Mucosa of descending colon (tissue), 3 donors: Measurements from ENCODE around the gene SYNE3. TPM values are rescaled to one million over a fixed set of nuclear protein-coding genes. Genes with fewer than 3 reads are reported as not detected.
"Not testable (repeated sequence)": the region's sequence is repeated elsewhere in the genome, so short reads cannot be mapped to it uniquely, and the experiment has no call there.

Experiments used
- ATAC-seq: fragments of 200-7000 bp; cut with Tn5 transposase; one replicate; pipeline ENCODE4 v1.9.1; 2020; ENCODE audit warnings: mild to moderate bottlenecking, moderate library complexity
- DNase-seq, 3 donors: peaks; one replicate each; pipeline ENCODE4 v3.0.0-alpha.2; 2020
- H3K36me3 ChIP-seq: fragments of 200-600 bp; one replicate; pipeline ENCODE4 v1.8.0; 2021; ENCODE audit warnings: low read depth, mild to moderate bottlenecking
- H3K4me1 ChIP-seq: fragments of 200-600 bp; one replicate; pipeline ENCODE4 v1.8.0; 2021; ENCODE audit warnings: low read depth, mild to moderate bottlenecking
- H3K4me3 ChIP-seq: fragments of 200-600 bp; one replicate; pipeline ENCODE4 v1.8.0; 2021; ENCODE audit warnings: mild to moderate bottlenecking
- H3K9me3 ChIP-seq: fragments of 200-600 bp; one replicate; pipeline ENCODE4 v1.8.0; 2021; ENCODE audit warnings: mild to moderate bottlenecking
- intact Hi-C, 2 donors: fragments of 100-400 bp; cut with DNase I in 1 of 2; cut with micrococcal nuclease in 1 of 2; formaldehyde crosslinking; loops; one replicate each; pipeline versions ENCODE4 v1.11.0 to v1.11.1; 2022; cut with DNase I, micrococcal nuclease
- total RNA-seq, 3 donors: library from RNA; stranded (reverse); fragmentation: NEBNext Ultra II Directional in 2 of 3; extraction: Animal tissue kit (Norgen Biotek cat#: 25700) in 2 of 3; gene quantifications; one replicate each; pipeline versions ENCODE4 v1.2.1 to v1.2.4, GENCODE V29; 2021 to 2023
- TF ChIP-seq, protein P1 (sequence below): fragments of 200-600 bp; IDR thresholded peaks from one replicate; pipeline ENCODE4 v1.8.0; 2022; ENCODE audit warnings: antibody characterized with exemption, mild to moderate bottlenecking
- donor health status: DM: no; HTN: no; CAD: no; lungs with moderate emphysema.
- donor health status: DM: no; HTN: no; CAD: no.
- donor health status: DM: no; HTN: yes; CAD: no.

SYNE3 gene
- total RNA-seq, 3 donors from 2014 or later: 13.8 to 16.4 (median 13.9) TPM

GRCh38 chr14:95515080-95515489, 1.4 kb downstream of the SYNE3 start:
- DNase-seq (peak in 2 of 3 donors; percentile 58 to 74), ATAC-seq (no peak)
- Histone ChIP-seq H3K9me3 (no peaks in the 10 kb centered on the region), H3K4me3 (no peak overlapping the region), H3K4me1 (peaks cover 30% of the 10 kb centered on the region), H3K36me3 (no peaks in the 10 kb centered on the region)
- TF ChIP-seq, protein P1, sequence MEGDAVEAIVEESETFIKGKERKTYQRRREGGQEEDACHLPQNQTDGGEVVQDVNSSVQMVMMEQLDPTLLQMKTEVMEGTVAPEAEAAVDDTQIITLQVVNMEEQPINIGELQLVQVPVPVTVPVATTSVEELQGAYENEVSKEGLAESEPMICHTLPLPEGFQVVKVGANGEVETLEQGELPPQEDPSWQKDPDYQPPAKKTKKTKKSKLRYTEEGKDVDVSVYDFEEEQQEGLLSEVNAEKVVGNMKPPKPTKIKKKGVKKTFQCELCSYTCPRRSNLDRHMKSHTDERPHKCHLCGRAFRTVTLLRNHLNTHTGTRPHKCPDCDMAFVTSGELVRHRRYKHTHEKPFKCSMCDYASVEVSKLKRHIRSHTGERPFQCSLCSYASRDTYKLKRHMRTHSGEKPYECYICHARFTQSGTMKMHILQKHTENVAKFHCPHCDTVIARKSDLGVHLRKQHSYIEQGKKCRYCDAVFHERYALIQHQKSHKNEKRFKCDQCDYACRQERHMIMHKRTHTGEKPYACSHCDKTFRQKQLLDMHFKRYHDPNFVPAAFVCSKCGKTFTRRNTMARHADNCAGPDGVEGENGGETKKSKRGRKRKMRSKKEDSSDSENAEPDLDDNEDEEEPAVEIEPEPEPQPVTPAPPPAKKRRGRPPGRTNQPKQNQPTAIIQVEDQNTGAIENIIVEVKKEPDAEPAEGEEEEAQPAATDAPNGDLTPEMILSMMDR: no peak
- intact Hi-C loops: no loop called here

DNA sequence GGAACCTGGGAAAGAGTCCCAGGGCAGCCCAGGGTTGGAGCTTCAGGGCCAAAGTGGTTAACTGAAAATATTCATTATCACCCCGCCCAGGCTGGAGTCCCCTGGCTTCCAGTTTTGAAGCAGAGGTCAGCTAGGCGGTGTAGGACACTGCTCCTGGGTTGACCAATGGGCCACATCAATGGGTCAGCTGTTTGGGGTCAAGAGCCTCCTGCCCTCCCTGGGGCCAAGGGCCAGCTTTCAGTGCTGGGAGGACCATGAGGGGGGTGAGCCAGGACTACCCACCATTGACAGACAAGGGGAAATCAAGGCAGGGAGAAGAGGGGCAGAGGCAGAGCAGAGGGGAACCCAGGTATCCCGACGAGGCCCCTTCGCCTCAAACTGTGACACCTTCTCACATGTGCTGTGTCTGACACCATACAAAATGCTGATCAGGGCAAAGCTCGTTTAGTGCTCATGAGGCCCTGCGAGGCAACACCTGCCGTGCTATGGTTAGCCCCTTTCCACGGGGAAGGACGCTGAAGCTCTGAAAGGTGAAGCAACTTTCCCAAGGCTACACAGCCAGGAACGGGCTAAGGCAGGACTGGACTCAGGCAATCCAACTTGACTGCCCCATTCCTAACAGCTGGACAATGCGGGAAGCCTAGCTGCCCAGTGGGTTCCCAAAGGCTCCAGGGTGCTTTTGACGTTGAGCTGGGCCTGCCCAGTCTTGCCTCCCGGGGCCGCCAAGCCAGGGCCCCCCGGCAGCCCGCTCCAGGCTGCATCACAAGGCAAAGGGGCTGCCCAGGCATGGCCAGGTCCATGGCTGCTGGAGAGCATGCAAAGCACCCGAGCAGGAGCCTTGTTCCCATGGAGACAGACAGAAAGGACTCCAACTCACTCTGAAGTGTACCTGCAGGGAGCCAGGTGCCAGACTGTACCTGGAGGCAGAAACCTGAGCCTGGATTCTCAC, 2.0 kb downstream of the SYNE3 start:
- ATAC-seq: no peak

GRCh38 chr14:95513291-95513690, 3.2 kb downstream of the SYNE3 start:
- TF ChIP-seq, protein P1: no peak
- peaks cover 24% of the 10 kb centered on the region for H3K4me1 ChIP-seq
- no peaks in the 10 kb centered on the region for H3K36me3 ChIP-seq
- intact Hi-C loops: no loop called here
- no peak for DNase-seq
- no peaks in the 10 kb centered on the region for H3K9me3 ChIP-seq
- ATAC-seq: no peak
- H3K4me3 ChIP-seq: no peak overlapping the region

More for the DNA sequence above, 2.0 kb downstream of the SYNE3 start:
- H3K4me3 ChIP-seq: no peak overlapping the region
- no peaks in the 10 kb centered on the region for H3K36me3 ChIP-seq
- intact Hi-C loops: no loop called here
- no peaks in the 10 kb centered on the region for H3K9me3 ChIP-seq
- TF ChIP-seq, protein P1: no peak
- DNase-seq: peak in 1 of 3 donors; percentile 25
- H3K4me1 ChIP-seq: peaks cover 27% of the 10 kb centered on the region

DNA sequence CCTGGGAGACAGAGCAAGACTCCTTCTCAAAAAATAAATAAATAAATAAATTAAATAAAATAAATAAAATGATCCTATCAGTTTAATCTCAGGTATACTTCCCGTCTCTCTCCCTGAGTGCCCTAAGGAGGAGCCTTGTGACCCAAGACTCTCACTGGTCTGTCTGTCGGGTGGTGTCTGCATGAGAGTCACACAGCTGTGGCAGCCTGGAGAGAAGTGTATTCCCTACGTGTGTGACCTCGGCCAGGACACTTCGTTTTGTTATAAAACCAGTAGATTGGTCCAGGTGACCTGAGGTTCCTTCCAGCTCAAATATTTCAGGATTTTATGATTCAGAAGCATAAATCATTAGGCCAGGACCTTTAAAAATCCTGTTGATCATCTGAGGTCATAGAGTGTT, 4.8 kb downstream of the SYNE3 start:
- intact Hi-C loops: no loop called here
- Histone ChIP-seq H3K4me1 (peaks cover 12% of the 10 kb centered on the region), H3K9me3 (no peaks in the 10 kb centered on the region), H3K4me3 (no peak overlapping the region), H3K36me3 (no peaks in the 10 kb centered on the region)
- DNase-seq (no peak), ATAC-seq (no peak)
- TF ChIP-seq, protein P1: no peak

GRCh38 chr14:95510804-95511203, 5.6 kb downstream of the SYNE3 start:
- H3K36me3 ChIP-seq: no peaks in the 10 kb centered on the region
- TF ChIP-seq, protein P1: no peak
- no peak for DNase-seq
- H3K4me3 ChIP-seq: no peak overlapping the region
- H3K4me1 ChIP-seq: peaks cover 10% of the 10 kb centered on the region
- intact Hi-C loops: no loop called here
- ATAC-seq: no peak
- no peaks in the 10 kb centered on the region for H3K9me3 ChIP-seq

GRCh38 chr14:95510344-95510743, 6.1 kb downstream of the SYNE3 start:
- DNase-seq, H3K36me3 ChIP-seq, H3K4me3 ChIP-seq, intact Hi-C loops, H3K4me1 ChIP-seq, ATAC-seq, H3K9me3 ChIP-seq: not testable (repeated sequence)
